Measurements from ENCODE around the gene LGR4.

GRCh38 chr11:27496461-27496860, 23.9 kb upstream of the LGR4 start:
- TF ChIP-seq, protein P1, sequence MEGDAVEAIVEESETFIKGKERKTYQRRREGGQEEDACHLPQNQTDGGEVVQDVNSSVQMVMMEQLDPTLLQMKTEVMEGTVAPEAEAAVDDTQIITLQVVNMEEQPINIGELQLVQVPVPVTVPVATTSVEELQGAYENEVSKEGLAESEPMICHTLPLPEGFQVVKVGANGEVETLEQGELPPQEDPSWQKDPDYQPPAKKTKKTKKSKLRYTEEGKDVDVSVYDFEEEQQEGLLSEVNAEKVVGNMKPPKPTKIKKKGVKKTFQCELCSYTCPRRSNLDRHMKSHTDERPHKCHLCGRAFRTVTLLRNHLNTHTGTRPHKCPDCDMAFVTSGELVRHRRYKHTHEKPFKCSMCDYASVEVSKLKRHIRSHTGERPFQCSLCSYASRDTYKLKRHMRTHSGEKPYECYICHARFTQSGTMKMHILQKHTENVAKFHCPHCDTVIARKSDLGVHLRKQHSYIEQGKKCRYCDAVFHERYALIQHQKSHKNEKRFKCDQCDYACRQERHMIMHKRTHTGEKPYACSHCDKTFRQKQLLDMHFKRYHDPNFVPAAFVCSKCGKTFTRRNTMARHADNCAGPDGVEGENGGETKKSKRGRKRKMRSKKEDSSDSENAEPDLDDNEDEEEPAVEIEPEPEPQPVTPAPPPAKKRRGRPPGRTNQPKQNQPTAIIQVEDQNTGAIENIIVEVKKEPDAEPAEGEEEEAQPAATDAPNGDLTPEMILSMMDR (IDR thresholded peaks at IDR 0.05) = no peak
- TF ChIP-seq POLR2A (IDR thresholded peaks at IDR 0.05) = no peak

All from Peyer's patch (tissue), 4 donors.